Measurements from ENCODE around the gene SIL1. TPM values are rescaled to one million over a fixed set of nuclear protein-coding genes. Genes with fewer than 3 reads are reported as not detected.

Gene SIL1
- total and polyA plus RNA-seq, 10 donors, result 23.4 to 42.3 (median 32.6) TPM

- peaks cover 2 to 16% (median 7%) of the 10 kb centered on the region in 6 donors for H3K4me1 ChIP-seq
- H3K27me3 ChIP-seq (replicated peaks in 1 of 7), result no peaks in the 10 kb centered on the region
- H3K36me3 ChIP-seq, result peaks cover 0 to 66% (median 15%) of the 10 kb centered on the region in 6 donors
- no peaks in the 10 kb centered on the region for H3K9me3 ChIP-seq
- H3K4me3 ChIP-seq, result no peak overlapping the region
- intact Hi-C loops (cut with DNase I; ENCODE audit: low total_unique reads), result no loop called here
- H3K27ac ChIP-seq, result no peak overlapping the region
- DNase-seq, result no peak
- TF ChIP-seq POLR2AphosphoS5 (IDR thresholded peaks at IDR 0.05), result no peak
- TF ChIP-seq, protein P1, sequence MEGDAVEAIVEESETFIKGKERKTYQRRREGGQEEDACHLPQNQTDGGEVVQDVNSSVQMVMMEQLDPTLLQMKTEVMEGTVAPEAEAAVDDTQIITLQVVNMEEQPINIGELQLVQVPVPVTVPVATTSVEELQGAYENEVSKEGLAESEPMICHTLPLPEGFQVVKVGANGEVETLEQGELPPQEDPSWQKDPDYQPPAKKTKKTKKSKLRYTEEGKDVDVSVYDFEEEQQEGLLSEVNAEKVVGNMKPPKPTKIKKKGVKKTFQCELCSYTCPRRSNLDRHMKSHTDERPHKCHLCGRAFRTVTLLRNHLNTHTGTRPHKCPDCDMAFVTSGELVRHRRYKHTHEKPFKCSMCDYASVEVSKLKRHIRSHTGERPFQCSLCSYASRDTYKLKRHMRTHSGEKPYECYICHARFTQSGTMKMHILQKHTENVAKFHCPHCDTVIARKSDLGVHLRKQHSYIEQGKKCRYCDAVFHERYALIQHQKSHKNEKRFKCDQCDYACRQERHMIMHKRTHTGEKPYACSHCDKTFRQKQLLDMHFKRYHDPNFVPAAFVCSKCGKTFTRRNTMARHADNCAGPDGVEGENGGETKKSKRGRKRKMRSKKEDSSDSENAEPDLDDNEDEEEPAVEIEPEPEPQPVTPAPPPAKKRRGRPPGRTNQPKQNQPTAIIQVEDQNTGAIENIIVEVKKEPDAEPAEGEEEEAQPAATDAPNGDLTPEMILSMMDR (IDR thresholded peaks at IDR 0.05 in 8 of 11, conservative IDR thresholded peaks at IDR 0.05 in 3 of 11), result no peak
- TF ChIP-seq POLR2A (IDR thresholded peaks at IDR 0.05), result no peak
- 94 to 97% (median 95%) methylated on average over 4 to 5 of the region's 5 CpGs for WGBS, 5 donors
Measured at GRCh38 chr5:138947780-138948179, 250.4 kb downstream of the SIL1 start.

- peak; percentile 58 for DNase-seq
- Histone ChIP-seq H3K27me3 (replicated peaks in 1 of 7) (no peaks in the 10 kb centered on the region), H3K4me1 (peaks cover 0 to 9% (median under 1%) of the 10 kb centered on the region in 6 donors), H3K27ac (no peak overlapping the region), H3K9me3 (no peaks in the 10 kb centered on the region), H3K4me3 (no peak overlapping the region), H3K36me3 (peaks cover 0 to 69% (median 15%) of the 10 kb centered on the region in 6 donors)
- intact Hi-C loops (cut with DNase I; ENCODE audit: low total_unique reads), result no loop called here
- WGBS, 5 donors, result 94 to 98% (median 96%) methylated on average over 11 to 20 of the region's 20 CpGs
- TF ChIP-seq, protein P1 (IDR thresholded peaks at IDR 0.05 in 8 of 11, conservative IDR thresholded peaks at IDR 0.05 in 3 of 11), result no peak
- peak in 1 of 3 donors; percentile 24 for TF ChIP-seq POLR2AphosphoS5 (IDR thresholded peaks at IDR 0.05)
Measured at GRCh38 chr5:138946831-138947560, 251.2 kb downstream of the SIL1 start.

DNA sequence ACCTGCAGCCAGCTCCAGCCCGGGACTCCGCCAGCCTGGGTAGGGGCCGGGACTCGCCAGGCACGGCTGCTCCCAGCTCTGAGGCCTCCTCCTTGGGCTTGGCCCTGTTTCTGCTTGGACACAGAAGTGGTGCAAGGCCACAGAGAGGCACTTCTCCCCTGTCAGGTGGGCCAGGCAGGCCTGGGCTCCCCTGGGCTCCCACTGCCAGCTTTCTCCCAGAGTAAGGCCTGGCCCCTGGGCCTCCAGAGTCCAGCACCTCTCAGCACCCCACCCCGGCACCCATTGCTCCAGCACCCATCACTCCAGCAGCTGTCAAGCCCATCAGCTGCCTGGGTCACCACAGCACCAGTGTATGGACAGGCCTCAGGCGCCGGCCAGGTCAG lies 251.9 kb downstream of the SIL1 start:
- Histone ChIP-seq H3K9me3 (no peaks in the 10 kb centered on the region), H3K27me3 (replicated peaks in 1 of 7) (no peaks in the 10 kb centered on the region), H3K4me3 (no peak overlapping the region), H3K27ac (no peak overlapping the region), H3K4me1 (peaks cover 0 to 9% (median 0%) of the 10 kb centered on the region in 6 donors), H3K36me3 (peaks cover 0 to 72% (median 15%) of the 10 kb centered on the region in 6 donors)
- no peak for DNase-seq
- 89 to 98% (median 95%) methylated on average over 6 to 8 of the region's 8 CpGs for WGBS, 5 donors
- intact Hi-C loops (cut with DNase I; ENCODE audit: low total_unique reads), result no loop called here
- TF ChIP-seq POLR2A (IDR thresholded peaks at IDR 0.05) (no peak), POLR2AphosphoS5 (IDR thresholded peaks at IDR 0.05) (no peak)
- TF ChIP-seq, protein P1 (IDR thresholded peaks at IDR 0.05 in 8 of 11, conservative IDR thresholded peaks at IDR 0.05 in 3 of 11), result no peak

DNA sequence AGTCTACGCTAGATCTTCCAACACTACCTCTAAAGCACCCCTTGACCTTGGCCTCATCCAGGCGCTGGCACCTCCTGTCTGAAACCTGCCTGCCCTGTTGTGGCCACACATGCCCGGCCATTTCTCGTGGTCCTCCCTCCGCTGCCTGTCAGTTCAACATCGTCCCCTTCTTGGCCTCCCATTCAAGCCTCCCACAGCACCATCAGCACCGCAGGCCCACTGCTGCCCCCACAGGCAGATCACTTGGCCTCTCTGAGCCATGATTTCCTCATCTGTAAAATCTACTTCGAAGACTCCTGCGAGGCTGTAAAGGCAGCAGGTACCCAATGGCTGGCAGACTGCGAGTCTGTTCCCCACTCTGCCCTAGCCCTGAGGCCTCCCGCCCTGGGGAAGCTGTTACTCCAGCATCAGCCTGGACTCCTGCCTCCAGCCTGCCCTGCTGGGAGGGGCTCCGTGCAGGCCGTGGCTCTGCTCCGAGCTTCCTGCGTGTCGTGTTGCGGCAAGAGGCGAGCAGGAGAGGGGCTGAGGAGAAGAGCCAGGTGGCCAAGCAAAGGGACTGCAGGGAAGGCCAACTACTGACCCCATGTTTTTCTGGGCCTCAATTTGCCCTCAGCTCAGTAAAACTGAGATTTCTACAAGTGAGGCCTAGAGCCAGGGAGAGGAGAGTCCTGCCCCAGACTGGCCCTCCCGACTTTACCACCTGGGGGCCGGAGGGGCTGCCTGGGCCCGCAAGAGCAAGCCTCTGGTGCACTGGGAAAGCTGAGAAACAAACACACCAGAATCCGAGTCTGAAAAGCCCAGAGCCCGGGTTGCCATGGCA lies 252.5 kb downstream of the SIL1 start:
- H3K36me3 ChIP-seq, result peaks cover 0 to 67% (median 15%) of the 10 kb centered on the region in 6 donors
- TF ChIP-seq POLR2AphosphoS5 (IDR thresholded peaks at IDR 0.05), result peak in 1 of 3 donors; percentile 16
- TF ChIP-seq POLR2A (IDR thresholded peaks at IDR 0.05), result no peak
- 90 to 97% (median 94%) methylated on average over 23 of the region's 23 CpGs for WGBS, 5 donors
- no peaks in the 10 kb centered on the region for H3K27me3 ChIP-seq (replicated peaks in 1 of 7)
- intact Hi-C loops (cut with DNase I; ENCODE audit: low total_unique reads), result no loop called here
- H3K27ac ChIP-seq, result no peak overlapping the region
- DNase-seq, result peak; percentile 73
- H3K9me3 ChIP-seq, result no peaks in the 10 kb centered on the region
- H3K4me3 ChIP-seq, result no peak overlapping the region
- H3K4me1 ChIP-seq, result peaks cover 0 to 9% (median 0%) of the 10 kb centered on the region in 6 donors

Data from spleen (tissue), 11 donors.